ENCODE data around the gene PPP1CA.
"Not testable (repeated sequence)": the region's sequence is repeated elsewhere in the genome, so short reads cannot be mapped to it uniquely, and the experiment has no call there.

Gene PPP1CA

DNA sequence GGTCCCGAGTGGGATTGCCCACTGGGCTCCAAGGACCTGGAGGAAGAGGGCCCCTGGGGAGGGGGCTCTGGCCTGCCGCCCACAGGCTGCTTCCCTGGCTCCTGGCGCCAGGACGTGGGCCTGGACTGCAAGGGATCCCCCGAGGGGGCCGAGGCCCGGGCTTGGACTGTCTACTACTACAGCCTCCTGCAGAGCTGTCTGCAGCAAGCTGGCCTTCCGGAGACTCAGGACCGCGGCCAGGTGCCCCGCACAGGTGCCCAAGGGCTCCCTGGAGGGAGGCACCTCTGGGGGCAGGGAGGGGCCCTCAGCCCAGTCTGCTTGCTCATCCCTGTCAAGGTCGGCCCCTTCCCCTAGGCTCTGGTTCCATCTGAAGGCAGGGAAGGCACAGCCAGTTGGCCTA is 15.8 kb upstream of the PPP1CA start:
- DNase-seq (ENCODE audit: low spot score) = no peak

DNA sequence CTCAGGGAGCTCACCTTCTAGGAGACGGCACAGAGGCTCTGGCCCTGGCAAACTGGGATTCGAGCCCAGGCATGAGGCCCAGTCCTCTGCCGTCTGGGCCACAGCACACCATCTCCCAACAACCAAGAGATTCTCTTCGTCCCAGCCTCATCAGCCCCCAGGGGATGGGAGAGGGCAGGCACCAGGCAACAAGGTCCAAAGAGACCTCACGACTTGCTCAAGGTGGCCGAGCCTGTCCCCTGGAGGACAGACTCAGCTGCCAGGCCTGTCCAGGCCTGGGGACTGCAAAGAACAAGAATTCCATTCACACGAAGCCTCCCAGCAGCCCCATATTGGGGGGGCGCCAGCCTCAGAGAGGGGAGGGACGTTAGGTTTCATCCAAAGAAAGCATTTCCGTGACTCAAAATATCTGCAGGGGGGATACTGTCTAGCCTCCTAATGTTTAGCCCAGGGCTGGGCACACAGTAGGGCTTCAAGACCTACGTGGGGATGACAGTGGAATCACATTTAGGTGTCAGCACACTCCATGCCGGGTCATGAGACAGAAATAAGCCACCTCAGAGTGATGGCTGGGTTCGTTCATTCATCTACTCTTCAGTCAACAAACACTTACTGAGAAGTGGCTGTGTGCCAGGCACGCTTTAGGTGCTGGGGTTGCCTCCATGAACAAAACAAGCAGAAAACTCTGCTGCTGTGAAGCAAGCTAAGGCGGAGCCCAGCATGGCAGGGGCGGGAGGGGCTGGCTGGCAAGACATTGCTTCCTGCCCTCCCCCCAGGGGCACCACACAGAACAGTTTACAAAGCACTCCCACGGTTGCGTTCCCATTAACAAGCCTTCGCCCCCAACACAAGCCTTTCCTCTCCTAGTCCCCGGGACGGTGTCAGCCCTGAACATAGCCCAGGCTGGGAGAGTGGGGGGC is 15.0 kb upstream of the PPP1CA start:
- DNase-seq (ENCODE audit: low spot score) = no peak

DNA sequence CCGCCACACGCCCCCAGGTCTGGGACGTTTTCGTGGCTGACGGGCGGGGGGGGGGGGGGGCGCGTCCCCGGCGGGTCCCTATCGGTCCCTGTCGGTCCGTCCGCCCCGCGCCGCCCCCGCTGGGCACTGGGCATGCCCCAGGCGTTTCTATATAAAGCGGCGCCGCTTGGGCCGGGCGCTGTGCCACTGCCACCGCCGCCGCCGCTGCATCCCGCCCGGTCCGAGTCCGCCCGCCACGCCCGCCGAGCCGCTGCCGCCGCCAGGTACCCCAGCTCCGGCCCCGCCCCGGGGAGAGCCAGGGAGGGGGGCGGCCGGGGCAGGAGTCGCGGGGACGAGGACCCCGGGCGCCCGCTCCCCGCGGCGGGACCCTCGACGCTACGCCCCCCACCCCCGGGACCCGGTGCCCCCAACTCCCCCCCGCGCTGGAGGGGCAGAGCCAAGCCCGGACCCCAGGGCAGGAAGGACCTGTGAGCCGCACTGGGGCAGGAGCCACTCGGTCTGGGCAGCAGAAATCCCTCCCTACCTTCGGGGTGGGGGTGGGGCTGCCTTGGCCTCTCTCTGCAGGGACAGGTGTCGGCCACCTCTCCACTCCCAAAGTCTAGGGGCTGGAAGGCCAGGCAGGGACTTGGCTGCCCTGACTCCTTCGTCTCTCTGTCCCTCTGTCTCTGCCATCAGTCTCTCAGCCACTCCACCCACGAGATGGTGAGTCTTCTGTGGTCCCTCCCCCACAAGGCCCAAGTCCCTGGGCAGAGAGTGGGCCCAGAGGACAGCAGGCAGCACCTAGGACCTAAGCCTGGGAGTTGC is 14.0 kb upstream of the PPP1CA start, which contains the start of gene CARNS1:
CARNS1 (plus strand) TSS at position 178 of the 804 bp plus-strand sequence; CDS start at position 700, 522 bp downstream.
- DNase-seq (ENCODE audit: low spot score) = no peak

- no peak for DNase-seq (ENCODE audit: low spot score)
These were observed 11.7 kb upstream of the PPP1CA start for GRCh38 chr11:67413266-67413849.

DNA sequence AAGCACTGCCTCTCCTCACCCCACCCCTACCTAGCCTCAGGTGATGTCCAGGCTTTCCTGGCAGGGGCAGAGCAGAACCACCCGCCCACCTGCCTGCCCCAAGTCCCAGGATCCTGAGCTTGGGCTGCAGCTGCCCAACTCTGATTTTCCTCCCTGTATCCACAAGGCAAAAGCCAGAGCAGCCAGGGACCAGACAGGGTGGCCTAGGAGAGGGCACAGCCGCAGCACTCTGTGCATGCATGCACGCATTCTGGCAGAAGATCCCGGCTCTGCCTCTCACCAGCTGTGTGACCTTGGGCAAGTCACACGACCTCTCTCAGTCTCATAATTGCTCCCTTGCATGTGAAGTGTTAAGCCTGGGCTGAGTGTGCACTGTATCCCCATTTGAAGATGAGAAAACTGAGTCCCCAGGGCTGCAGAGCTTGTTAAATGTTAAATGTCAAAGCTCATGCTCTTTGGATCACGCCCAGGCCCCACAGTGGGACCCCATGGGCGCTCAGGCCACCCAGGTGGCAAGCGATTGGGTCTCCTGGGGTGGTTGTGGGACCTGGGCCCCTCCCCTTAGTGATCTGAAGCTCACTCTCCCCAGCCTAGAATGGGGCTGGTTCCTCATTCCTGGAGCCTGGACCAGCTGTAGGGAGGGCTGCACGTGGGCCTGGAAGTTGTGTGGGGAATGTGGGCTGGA is 11.0 kb upstream of the PPP1CA start:
- no peak for DNase-seq (ENCODE audit: low spot score)

DNA sequence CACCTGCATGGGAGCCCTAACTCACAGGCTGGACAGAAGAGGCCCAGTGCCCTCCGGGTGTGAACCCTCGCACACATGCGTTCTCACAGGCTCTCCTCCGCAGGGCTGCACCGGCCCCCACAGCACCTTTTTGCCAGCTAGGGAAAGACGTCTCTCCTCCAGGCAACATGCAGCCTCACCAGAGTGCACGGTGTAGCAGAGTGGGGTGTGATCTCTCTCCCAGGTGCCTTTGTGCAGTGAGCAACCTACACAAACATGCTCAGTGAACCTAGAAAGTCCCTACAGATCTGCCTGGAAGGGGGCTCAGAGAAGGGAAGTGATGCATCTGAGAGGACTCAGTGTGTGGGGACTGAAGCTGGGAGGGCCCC is 10.1 kb upstream of the PPP1CA start:
- DNase-seq (ENCODE audit: low spot score) = no peak

DNA sequence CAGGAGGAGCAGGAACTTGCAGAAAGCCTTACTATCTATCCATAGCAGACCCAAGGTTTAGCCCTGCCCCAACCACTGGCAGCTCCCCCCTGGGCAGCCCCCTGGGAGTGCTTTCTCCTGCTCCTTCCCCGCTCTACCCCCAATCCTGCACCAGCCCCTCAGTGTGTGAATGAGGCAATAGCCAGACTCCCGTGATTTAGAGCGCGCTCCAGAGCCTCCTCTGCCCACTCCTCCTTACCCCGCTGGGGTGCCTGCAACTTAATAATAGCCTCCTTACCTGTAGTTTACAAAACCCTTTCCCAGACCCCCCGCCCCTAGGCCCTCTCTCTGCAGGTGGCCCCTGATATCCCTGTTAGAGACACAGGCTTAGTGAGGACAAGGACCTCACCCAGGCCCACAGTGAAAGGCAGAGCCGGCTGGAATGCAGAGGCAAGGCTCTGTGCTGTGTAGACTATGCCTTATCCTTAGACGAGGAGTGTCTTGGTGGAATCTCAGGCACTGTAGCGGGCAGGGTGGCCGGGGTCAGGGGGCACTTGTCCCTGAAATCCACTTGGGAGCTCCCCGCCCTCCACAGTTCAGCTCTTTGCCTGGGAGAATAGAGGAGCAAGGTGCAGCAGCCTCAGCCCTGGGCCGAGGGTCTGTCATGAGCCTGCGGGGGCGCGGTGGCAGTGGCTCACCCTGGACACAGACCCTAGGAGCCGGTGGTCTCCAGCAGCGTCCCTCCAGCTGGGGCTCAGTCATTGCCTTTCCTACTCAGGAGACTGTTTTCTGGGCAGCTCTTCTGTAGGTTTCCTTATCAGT is 9.5 kb upstream of the PPP1CA start:
- DNase-seq (ENCODE audit: low spot score) = no peak

DNA sequence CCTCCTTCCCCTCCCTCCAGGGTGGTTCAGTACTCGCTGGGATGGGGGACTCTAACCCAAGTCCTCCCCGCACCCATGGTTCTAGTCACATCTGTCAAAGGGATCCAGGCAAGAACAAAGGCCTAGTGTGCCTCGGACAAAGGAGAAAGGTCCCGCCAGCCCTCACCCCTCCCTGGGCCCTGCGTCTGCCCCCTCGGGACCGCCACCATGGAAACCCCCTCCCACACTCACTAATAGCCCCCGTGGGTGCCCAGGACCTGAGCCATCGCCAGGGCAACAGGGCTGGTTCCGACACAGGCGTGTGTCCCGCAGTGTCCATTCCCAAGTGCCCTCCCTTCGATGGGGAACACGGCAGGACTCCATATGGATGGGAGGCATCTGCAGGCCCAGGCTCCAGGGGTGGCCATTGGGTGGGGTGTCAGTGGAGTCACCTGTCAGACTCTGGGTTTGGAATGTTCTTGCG is 8.7 kb upstream of the PPP1CA start:
- no peak for DNase-seq (ENCODE audit: low spot score)

GRCh38 chr11:67409781-67410368 is 8.2 kb upstream of the PPP1CA start:
- no peak for DNase-seq (ENCODE audit: low spot score)

GRCh38 chr11:67409261-67409666 is 7.6 kb upstream of the PPP1CA start:
- DNase-seq (ENCODE audit: low spot score) = no peak

DNA sequence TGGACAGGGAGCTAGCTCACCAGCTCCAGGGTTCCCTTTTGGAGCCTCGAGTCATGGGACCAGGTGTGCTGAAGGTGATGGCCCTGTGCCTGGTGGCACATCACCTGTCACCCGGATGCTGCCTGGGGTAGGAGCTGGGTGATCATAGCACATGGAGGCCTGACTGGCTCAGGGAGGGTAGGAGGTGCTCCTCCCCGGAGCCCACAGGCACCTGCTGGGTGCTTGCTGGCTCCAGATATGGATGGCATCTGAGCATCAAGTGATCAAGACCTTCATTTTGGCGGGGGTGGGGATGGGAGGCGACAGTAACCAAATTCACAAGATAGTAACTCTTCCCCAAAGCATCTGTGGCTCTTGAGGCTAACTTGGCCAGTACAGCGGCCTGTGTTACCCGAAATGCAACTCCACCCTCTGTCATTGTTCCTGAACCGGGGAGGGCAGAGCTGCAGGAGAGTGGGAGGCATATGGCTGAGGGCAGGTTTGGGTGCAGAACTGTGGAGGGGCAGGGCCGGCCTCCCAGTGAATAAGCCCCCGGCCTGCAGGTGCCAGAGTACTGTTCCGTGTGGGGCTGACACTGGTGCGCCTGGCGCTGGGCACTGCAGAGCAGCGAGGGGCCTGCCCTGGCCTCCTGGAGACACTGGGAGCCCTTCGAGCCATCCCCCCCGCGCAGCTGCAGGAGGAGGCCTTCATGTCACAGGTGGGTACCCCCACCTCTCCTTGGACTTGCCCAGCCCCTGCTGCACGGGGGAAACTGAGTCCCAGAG is 7.0 kb upstream of the PPP1CA start:
- no peak for DNase-seq (ENCODE audit: low spot score)

DNA sequence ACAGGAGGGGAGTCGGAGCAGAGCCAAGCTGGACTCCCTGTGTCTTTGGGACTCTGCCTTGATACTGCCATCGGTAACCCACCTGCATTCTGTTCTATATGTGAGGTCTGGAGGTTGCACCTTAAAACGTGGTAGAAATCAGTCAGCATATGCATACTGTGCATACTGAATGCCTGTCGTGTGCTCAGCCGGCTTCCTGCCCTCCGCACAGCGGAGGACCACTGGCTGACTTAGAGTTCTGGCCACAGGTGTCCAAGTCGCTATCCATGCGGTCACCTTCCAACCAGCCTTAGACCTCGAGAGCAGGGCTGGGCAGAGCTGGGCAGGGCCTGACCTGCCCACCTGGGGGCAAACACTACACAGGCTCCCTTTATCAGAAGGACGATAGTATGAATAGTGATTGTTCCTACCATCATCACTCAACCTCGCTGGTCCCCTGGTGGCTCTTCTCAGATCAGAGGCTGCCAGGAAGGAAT is 6.1 kb upstream of the PPP1CA start:
- DNase-seq (ENCODE audit: low spot score) = no peak

DNA sequence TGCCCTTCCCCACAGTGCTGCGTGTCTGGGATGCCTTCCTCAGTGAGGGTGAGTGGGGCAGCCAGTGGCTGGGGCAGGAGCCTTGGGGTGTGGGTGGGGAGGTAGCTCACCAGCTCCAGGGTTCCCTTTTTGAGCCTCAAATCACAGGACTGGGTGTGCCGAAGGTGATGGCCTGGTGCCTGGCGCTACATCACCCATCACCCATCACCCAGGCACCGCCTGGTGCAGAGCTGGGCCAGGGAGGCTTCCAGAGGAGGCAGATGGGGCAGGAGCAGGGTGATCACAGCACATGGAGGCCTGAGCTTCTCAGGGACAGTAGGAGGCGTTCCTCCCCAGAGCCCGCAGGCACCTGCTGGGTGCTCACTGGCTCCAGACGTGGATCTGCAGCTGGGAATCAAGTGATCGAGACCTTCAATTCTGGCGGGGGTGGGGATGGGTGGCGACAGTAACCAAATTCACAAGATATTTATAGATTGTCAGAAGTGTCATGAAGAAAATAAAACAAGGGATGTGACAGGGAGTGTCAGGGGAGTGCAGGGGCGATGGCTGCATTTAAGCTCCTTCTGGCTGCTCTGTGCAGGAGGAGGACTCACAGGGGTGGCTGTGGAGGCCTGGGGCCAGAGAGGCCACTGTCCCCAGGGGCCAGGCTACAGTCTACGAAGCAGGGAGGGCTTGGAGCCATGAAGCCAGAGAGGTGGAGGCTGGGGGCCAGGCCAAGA is 5.5 kb upstream of the PPP1CA start:
- no peak for DNase-seq (ENCODE audit: low spot score)

- DNase-seq (ENCODE audit: low spot score) = no peak
These were observed 4.8 kb upstream of the PPP1CA start for GRCh38 chr11:67406420-67406968.

DNA sequence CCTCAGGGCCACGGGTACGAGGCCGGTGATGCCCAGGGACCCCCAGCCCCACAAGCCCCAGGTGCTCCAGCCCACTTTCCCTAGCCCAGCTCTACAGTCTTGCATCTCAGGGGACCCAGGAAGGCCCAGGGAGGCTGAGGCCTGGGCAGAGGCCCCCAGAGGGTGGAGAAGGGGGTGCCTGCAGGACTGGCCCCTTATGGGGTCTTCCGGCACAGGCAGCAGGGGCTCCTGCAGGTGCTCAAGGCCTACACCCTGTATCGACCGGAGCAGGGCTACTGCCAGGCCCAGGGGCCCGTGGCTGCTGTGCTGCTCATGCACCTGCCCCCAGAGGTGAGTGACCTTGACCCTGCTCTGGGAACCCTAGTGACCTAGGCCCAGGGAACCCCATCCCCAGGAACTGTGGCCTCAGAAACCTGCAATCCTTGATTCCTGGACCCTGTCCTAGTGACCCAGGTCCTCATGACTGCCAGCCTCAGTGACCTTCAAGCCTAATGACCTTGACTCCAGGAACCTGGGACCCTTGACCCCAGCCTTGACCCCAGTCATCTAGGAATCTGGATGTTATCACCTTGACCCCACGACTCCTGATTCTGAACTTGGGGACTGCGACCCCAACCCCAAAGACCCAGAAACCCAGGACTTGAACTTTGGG is 4.2 kb upstream of the PPP1CA start:
- no peak for DNase-seq (ENCODE audit: low spot score)

GRCh38 chr11:67405196-67405567 is 3.5 kb upstream of the PPP1CA start:
- no peak for DNase-seq (ENCODE audit: low spot score)

- DNase-seq (ENCODE audit: low spot score) = no peak
These were observed 3.0 kb upstream of the PPP1CA start for GRCh38 chr11:67404515-67405195.

GRCh38 chr11:67403085-67403484 is 1.4 kb upstream of the PPP1CA start:
- not testable (repeated sequence) for DNase-seq (ENCODE audit: low spot score)

All from LoVo (cell line).